ENCODE measurements around the gene CMSS1.

Gene CMSS1

DNA sequence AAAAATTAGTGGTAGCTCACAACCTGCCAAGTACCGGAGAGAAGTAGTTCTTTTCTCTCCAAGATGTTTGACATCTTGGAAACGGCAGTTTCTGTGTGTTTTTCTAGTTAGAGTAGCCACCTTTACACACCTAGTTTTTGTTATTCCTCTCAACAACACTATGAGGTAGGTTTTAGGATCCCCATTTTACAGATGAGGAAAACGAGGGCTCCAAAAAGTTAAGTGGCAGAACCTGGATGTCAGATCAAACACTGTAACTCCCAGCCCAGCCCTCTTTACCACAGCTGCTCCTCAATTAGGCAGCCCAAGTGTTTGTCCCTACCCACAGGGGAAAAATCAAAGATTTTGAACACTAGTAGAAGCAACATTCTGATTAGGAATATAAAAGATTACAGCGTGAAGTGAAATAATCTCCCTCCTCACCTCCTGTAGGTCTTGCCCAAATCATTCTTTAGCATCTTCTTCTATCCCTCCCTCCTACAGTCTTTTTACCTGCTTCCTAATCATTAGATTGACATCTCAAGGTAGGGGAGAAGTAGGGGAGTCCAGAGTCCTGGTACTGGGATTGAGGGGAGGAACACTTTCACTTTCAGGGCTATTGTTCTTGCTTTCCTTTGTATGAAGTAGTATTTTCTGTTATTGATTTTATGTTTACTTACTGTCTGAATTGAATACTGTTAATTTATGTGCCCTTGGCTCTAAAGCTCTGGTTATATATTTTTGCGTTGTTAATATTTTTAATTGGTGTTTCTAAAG lies 142.6 kb downstream of the CMSS1 start:
- DNase-seq (ENCODE audit: low read depth) = no peak

DNA sequence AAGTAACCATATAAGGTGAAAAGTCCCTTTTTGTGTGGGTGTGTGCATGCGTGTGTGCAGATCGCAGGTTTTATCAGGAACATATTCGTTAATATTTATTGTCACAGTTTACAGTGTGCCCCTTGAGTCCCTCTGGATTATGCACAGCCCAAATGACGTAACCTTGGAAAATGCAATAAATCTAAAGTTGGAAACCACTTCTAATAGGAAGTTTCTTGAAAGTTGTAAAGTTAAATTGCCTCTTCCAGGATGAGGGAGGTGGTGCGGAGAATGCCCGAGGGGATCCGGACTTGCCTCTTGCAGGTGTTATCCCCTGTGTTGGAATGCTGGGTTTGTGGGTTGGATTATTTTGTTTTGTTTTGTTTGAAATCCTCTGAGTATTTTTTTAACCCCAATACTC lies 143.3 kb downstream of the CMSS1 start:
- DNase-seq (ENCODE audit: low read depth) = no peak

DNA sequence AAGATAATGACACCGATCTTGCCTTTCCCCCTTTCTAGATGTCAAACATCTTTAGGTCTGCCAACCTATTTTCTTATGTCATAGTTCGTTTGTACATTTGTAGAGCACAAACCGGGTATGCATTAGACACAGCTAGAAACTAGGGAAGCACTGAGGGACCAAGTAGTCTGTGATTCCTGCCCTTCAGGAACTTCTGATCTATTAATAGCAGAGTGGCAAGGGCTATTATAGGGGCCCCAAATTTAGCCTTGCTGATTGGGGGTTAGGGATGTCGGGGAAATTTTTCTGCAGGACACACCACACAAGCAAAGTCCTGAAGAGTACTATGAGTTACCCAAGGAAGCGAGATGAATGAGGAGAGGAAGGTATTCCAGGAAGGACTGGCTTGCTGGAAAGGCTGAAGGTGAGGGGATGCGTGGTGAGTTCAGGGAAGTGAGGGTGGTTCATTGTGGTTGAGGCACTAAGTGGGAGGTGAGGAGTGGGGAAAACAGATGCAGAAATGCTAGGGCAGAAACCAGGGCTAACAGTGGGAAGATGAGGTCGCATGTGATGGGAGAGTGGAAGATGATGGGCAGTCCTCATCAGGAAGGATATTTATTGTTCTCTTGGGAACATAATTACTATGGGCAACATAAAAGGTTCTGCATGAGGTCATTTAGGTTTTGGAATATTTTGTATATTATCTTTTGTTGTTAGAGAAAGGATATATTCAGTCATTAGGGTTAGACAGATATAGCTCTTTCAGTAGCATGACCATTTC lies 144.3 kb downstream of the CMSS1 start:
- no peak for DNase-seq (ENCODE audit: low read depth)

DNA sequence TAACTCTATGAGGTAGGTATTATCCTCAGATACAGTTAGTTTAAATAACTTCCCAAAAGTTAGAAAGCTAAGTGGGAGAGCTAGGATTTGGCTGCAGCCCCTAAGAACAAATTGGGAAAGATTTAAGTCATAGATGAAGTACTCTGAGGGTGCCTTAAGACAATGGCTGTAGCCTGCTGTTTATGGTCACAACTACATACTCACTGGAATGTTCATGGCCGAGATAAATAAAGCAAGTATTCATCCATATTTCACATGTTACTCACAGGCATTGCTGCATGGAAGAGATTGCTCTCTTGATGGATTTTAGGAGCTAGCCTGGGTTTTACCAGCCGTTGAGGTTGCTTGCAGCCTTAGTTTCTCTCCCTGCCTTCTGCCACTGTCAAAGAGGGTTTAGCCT lies 145.0 kb downstream of the CMSS1 start:
- peak; percentile 72 for DNase-seq (ENCODE audit: low read depth)

DNA sequence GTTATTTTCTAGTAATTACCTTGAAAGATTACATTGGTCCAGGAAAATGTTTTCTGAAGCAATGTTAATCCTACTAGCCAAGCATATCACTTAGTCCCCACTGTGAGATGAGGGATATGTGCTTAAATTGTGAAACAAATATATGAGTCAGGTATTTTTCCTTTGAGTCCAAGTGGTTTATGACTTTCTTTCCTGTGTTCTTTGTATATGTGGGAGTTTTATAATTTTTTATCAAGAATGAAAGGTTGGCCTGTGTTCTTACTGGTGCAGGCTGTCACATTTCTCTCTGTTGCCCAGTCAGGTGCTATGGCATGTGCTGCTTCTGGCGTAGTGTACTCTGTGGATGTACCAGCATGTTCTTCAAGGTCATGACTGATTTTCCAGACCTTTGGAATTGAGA lies 147.4 kb downstream of the CMSS1 start:
- no peak for DNase-seq (ENCODE audit: low read depth)

DNA sequence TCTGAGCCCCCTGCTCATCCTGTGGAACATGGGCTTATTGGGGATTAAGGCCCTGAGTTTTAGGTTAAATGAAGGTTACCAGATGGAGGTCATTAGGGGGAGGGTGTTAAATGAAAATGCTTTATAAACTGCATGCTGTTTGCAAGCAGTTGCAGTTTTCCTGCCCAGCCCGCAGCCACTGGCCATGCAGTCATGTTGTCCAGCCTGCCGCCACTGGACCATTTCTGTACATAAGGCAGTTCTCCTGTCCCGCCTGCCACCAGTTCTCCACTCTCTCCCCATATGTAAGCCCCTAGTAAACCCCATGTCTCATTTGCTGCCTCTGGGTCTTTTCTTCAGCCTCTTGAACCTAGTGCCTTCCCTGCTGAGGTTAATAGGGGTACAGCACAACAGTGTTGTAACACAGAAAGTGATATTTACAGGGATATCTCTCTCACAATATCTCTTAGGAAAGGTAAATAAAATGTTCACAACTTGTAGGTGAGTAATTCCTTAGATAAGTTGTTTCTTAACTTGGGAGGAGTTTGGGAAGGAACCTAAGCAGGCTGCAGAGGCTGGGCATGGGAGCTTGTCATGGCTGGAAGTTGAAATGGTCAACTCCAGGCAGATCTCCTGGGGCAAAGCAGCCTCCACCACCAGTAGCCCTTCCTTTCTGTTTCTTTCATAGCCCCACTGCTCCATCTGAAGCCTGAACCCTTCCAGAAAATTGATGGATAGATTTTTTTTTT lies 148.2 kb downstream of the CMSS1 start:
- no peak for DNase-seq (ENCODE audit: low read depth)

DNA sequence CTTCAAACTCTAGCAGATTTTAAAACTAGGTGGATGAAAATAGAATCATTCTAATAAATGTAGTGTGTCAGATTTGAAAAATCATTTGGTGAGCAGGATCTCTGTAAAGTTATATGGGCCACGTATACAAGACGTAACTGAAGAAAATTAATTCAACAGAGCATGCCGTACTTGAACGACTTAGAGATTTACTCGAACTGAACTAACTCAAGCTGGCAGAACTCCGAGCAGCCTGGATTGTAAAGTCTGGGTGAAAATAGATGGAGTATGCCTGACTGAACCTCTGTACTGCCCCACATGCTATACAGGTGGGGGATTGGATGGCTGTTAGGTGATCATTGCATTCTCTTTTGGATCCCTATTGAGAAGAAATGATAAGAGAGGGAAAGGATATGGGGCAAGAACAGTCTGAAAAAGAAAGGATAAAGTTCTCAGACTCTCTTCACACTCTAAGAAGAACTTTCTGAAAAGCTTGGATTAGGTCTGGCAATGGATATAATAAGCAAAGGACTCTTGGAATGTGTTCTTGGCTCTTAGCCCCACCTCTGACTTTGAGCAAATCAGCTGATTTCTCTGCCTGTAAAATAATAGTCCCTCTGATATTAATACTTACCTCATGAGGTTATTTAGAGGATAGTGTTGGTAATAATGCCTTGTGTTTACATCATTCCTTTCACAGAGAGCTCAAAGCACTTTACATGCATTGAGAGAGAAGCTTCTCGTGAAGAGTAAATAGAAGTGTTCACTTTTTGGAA lies 149.2 kb downstream of the CMSS1 start:
- DNase-seq (ENCODE audit: low read depth) = no peak

DNA sequence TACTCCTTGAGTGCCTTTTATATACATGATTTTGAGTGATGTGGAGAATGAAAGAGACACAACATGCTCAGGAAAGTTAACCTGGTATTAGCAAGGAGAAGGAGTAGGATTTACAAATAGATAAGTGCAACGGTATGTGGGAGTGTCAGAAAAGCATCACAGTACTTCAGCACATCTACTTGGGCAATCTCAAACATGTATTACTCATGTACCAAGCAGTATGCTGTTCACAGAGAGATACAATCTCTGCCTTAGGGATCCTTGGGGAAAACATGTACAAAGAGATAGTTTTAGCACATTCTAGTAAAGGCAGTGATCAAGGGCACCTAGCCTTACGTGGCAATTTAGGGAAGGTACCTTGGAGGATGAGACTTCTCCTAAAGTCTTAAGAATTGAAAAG lies 150.1 kb downstream of the CMSS1 start:
- DNase-seq (ENCODE audit: low read depth) = peak; percentile 48

DNA sequence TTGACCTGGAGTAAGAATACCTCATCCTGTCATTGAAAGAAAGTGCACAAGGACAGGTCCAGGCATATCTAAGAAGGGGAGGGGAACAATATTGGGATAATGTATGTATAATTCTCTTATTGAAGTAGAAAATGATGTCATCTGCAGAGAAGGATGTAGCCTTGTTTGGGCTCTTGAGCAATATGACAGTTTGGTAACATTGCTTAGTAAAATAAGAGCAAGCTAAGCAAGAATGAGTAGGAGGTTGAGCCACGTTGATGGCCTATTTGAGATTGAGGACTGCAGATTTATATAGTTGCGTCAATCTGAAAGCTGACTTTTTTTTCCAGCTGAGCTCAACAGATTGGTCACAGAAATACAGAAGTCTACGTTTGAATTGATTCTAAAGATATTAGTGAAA lies 151.5 kb downstream of the CMSS1 start:
- DNase-seq (ENCODE audit: low read depth) = no peak

DNA sequence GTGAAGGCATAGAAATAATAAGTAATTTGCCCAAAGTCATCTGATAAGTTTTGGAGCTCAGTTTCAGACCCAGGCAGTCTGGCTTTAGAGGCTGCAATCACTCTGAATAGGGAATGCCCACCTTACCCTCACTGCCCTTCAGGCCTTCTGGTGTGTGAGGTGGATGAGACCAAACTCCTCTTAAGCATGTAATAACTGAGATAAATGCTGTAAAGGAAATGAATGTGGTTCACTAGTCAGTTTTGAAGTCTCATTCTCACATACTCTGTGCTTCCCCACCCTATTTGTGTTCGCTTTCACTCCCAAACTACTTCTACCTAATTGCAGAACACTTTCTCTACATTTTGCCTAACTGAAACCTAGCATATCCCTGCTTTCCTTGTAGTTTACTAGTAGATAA lies 152.5 kb downstream of the CMSS1 start:
- DNase-seq (ENCODE audit: low read depth) = no peak

DNA sequence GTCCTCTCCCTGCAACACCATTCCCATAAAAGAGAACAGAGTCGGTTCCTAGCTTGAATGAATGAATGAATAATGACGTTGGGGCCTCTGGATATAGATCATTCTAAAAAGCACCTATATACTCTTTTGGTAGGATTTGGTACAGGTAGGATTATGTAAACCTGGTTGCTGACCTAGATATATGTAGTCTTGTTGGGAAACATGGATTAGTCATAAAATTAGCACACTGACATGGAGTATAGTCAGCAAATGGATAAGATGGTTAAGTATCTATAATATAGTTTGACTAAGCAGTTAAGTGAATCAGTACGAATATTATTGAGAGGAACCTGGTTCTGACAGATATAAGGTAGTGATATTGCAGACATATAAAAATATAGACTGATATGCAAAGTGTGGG lies 154.1 kb downstream of the CMSS1 start:
- DNase-seq (ENCODE audit: low read depth) = no peak

DNA sequence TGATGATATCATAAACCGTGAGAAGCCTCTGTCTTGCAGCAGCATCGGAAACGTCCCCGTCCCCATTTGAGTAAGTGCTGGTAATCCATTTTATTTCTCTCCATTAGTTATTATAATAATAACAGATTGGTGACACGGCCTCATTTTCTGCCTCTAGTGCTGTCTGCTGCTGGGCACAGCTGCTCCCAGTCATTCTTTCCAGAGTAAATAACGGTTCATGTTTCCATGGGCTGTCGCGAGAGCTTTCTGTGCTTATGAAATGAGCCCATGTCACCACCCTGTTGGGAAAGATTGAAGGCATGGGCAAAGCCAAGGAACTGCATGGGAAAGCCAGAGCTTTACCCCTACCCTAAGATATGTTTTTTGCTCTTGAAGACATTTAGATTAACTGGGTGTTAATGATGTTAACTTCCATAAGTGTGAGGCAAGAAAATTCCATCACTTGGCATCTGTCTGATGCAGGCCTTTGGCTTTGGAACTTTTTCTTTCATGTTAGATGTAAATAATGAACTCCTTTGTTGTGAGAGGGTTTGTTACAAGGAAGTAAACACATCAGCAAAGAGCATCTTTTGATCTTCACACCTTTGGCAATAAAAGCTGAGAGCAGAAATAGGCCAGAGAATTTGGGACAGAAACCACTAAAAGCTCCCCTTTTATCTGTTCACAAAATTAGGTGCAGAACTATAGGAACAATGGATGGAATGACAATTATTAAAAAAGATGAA lies 154.9 kb downstream of the CMSS1 start:
- no peak for DNase-seq (ENCODE audit: low read depth)

DNA sequence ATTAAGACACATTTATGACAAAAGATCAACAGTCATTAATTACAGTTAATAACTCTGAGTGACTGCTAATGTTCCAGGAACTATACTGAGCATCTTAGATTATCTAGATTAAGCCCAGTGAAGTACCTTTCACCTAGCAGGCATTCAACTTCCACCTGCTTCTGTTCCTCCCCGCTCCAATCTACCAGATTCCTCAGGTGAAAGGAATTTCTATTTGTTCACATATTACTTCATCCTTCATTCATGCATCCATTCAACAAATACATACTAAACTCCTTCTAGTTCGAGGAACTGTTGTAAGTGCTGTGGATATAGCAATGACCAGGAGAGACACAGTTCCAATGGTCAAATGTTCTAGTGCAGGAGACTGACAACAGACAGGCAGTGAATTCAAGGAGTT lies 157.3 kb downstream of the CMSS1 start:
- no peak for DNase-seq (ENCODE audit: low read depth)

DNA sequence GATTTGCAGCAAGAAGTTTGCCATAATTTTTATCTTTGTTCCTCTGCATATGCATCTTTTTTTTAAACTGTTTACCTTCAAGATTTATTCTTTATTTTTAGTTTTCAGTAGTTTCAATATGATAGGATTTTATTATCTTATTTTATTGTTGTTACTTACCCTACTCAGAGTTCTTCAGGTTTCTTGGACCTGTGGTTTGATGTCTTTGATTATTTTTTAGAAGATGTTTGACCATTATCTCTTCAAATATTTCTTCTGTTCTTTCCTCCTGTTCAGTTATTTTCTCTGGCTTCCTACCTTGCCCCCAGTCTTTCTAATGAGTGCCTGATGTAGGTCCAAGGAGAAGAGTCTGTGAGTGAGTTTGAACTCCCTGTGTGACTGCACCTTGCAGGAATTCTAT lies 158.9 kb downstream of the CMSS1 start:
- DNase-seq (ENCODE audit: low read depth) = no peak

DNA sequence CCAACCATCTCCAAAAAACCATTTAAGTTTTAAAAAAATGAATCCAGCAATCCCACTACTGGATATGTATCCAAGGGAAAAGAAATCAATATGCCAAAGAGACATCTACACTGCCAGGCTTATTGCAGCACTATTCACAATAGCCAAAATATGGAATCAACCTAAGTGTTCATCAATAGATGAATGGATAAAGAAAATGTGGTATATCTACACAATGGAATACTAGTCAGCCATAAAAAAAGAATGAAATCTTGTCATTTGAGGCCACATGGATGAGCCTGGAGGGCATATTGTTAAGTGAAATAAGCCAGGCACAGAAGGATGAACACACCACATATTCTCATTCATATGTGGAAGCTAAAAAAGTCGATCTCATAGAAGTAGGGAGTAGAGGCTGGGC lies 160.6 kb downstream of the CMSS1 start:
- no peak for DNase-seq (ENCODE audit: low read depth)

DNA sequence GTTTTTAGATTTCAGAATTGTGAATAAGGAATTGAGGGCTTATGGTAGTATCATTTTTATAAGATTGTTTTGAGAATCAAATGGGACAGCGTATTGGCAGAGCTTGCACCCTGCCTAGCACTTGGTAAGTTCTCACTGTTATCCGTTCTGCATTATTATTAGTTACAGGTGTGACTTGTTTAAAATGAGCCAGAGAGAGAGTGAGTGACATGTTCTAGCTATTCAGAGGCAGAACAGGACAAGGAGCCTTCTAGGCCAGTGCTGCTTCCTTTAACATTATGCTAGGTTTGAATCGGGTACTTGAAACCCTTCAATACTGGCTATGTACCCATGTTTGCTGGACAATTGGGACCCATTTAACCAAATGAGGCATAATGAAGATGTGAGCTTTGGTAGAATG lies 162.9 kb downstream of the CMSS1 start:
- DNase-seq (ENCODE audit: low read depth) = no peak

DNA sequence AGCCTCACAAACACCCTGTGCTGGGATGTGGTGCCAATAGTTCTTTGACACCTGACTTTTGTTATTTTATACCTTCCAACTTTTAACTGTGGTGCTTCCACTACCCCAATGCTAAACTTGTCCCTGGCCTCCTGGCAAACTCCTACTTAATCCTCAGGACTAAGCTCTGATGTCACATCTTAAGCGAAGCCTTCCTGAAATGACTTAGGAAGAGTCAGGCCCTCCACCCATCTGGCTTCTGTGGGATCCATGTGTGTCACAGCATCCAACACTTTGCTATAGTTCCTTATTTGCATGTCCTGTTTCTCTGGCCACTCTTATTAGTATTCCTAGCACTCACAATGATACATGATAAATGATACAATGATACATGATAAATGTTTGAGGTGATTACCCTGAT lies 163.5 kb downstream of the CMSS1 start:
- DNase-seq (ENCODE audit: low read depth) = no peak

DNA sequence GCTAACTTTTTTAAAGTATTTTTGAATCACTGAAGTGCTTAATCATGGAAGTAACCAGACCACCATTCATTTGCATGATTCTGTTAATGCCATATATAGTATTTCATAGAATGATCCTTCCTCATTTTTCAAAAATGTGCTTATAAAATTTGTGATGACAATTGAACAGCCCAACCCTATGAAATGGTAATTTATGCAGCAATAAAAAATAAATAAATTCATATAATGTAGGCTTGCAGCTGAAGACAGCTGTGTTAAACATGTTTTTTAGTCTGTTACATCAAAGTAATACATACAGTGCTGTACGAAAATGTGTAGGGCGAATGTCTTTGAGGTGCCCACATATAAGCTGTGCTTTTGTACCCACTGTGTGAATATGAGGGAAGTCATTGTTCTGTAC lies 165.0 kb downstream of the CMSS1 start:
- no peak for DNase-seq (ENCODE audit: low read depth)

DNA sequence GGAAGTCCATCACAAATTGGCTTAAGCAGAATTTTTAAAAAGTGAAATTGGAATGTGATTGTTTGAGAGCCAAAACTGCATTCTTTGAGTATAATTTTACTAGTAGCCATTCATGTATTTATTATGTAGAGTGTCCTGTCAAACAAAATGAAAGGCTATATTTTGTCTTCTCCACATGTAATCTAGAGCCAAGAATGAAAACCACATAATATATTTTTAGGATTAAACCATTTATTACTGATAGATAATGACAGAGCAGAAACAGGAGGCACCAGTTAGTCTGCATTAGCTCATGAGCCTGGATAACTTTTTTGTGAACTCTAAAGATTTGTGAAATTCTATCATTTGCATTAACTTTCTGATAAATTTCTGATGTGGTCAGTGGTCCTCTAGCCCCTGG lies 166.5 kb downstream of the CMSS1 start:
- no peak for DNase-seq (ENCODE audit: low read depth)

DNA sequence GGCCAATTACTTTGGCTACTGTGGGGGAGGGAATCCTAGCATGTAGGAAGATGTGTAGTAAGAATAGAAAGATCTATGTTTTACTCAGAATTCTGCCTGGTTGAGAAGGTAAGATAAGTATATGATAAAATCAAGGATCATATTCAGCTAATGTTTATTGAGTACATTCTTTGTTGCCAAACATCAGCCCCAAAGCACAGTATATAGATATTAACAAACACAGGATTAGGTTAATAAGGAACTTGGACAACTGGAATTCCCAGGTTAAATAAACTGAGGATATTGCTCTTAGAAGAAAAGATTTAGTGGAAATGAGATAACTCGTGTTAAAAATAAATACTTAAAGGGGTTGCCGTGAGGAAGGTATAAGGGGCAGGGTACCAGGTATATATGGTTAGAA lies 167.0 kb downstream of the CMSS1 start:
- no peak for DNase-seq (ENCODE audit: low read depth)

DNA sequence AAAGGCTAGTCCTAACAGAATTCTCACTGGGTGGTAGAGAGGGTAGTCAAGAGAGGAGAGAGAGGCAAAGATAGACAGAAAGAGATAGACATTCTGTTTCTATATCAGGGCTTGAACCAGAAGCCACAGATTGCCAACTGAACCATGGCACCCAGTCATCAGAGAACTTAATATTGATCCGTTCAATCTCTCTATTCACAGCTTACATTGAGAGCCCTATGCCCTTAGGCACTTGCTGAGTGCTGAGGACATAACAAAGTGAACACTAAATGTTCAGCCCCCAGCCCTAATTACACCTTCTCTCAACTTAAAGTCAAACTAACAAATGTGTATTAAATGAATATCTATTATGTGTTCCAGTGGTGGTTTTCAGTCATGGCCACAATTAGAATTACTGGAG lies 172.5 kb downstream of the CMSS1 start:
- no peak for DNase-seq (ENCODE audit: low read depth)

DNA sequence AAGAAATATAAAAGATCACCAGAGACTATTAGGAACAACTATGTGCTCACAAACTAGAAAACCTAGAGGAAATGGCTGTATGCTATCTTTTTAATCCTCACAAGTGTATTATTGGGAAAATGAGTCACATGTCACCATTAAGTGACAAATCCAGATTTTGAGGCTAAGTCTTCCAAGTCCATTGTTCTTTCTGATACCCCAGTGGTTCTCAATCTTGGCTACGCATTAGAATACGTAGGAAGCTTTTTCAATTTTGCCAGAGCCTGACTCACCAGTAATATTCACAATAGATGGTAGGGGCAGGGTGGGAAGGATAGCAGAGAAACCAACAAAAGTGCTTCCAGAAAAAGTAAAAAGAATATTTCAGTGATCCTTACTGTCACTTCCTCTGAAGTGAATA lies 179.6 kb downstream of the CMSS1 start:
- DNase-seq (ENCODE audit: low read depth) = no peak

All from non-pigmented ciliary epithelial cell (primary cell).